Psoas muscle (tissue), 8 donors: ENCODE results near the gene ANGEL2. TPM values are rescaled to one million over a fixed set of nuclear protein-coding genes. Genes with fewer than 3 reads are reported as not detected.

Experiments
- ATAC-seq, 4 donors: fragments of 200-7000 bp; cut with Tn5 transposase; one replicate each; pipeline ENCODE4 v1.9.1; 2020; ENCODE audit warnings: moderate library complexity in 3 of 4, mild to moderate bottlenecking in 2 of 4
- DNase-seq, 2 donors: peaks; one replicate each; pipeline ENCODE4 v3.0.0-alpha.2; 2020
- H3K27ac ChIP-seq: fragments of 200-600 bp; one replicate; pipeline ENCODE4 v1.8.0; 2022
- H3K27me3 ChIP-seq, 3 donors: fragments of 200-600 bp in 1 of 3; one replicate each; pipeline versions ENCODE4 v1.6.1 to v1.8.0; 2013 to 2022; ENCODE audit warnings: low read length in 2 of 3, mild to moderate bottlenecking in 2 of 3, moderate library complexity in 1 of 3; ENCODE audit not compliant: insufficient read depth in 3 of 3
- H3K36me3 ChIP-seq, 2 donors: fragments of 200-600 bp in 1 of 2; one replicate each; pipeline versions ENCODE4 v1.6.1 to v1.8.0; 2013 to 2022; ENCODE audit warnings: low read depth in 1 of 2, mild to moderate bottlenecking in 1 of 2, moderate library complexity in 1 of 2; ENCODE audit not compliant: insufficient read depth in 1 of 2
- H3K4me1 ChIP-seq: fragments of 200-600 bp; one replicate; pipeline ENCODE4 v1.8.0; 2022
- H3K4me3 ChIP-seq: fragments of 200-600 bp; one replicate; pipeline ENCODE4 v1.8.0; 2022; ENCODE audit warnings: mild to moderate bottlenecking
- H3K9me3 ChIP-seq: fragments of 200-600 bp; one replicate; pipeline ENCODE4 v1.8.0; 2022
- CTCF ChIP-seq: fragments of 200-600 bp; IDR thresholded peaks from one replicate; pipeline ENCODE4 v1.8.0; 2022; ENCODE audit warnings: antibody characterized with exemption
- WGBS, 3 donors: extraction: QIAGEN DNeasy Blood & Tissue Kit; methylation state at CpG; one replicate each; pipeline versions ENCODE4 v1.1.6 to v1.1.7; 2013; 5-methylcytosine and 5-hydroxymethylcytosine counted together
- intact Hi-C, 2 donors: fragments of 100-400 bp; cut with DNase I; formaldehyde crosslinking; loops; one replicate each; pipeline versions ENCODE4 v1.11.0 to v1.14.2; 2022
- polyA plus RNA-seq, 3 donors: library from polyadenylated mRNA; stranded (reverse); fragments of 200-250 nt; gene quantifications; one replicate each; pipeline ENCODE4 v1.2.3, GENCODE V29; 2013
- total RNA-seq, 4 donors: library from RNA; stranded (reverse); fragmentation: NEBNext Ultra II Directional in 2 of 4; extraction: Animal tissue kit (Norgen Biotek cat#: 25700) in 2 of 4; gene quantifications; one replicate each; pipeline versions ENCODE4 v1.2.1 to v1.2.4, GENCODE V29; 2021 to 2023
- donor health status: healthy with polysubstance abuse.
- donor health status: DM: no; HTN: no; CAD: no; lungs with moderate emphysema.
- donor health status: Bipolar disorder and iron deficiency.
- donor health status: healthy.
- donor health status: DM: yes; HTN: yes; CAD: no.
- donor health status: DM: no; HTN: no; CAD: no.
- donor health status: DM: no; HTN: no; CAD: no.
- donor health status: DM: yes; HTN: yes; CAD: no.

The ANGEL2 gene
- total and polyA plus RNA-seq, 7 donors: 7.3 to 24.9 (median 18.2) TPM

- no peaks in the 10 kb centered on the region for H3K36me3 ChIP-seq
- no peaks in the 10 kb centered on the region for H3K9me3 ChIP-seq
- H3K27ac ChIP-seq: no peak overlapping the region
- peaks cover 3% of the 10 kb centered on the region for H3K4me1 ChIP-seq
- TF ChIP-seq CTCF: no peak
- ATAC-seq: no peak
- H3K27me3 ChIP-seq: peaks cover 0 to 1% (median 0%) of the 10 kb centered on the region in 3 donors
- intact Hi-C loops: no loop called here
- no peak for DNase-seq
- no peak overlapping the region for H3K4me3 ChIP-seq
- 95 to 96% (median 96%) methylated on average over 3 of the region's 3 CpGs for WGBS, 3 donors
Observed at GRCh38 chr1:213020016-213020415, 4.3 kb upstream of the ANGEL2 start.

GRCh38 chr1:213019450-213019849, 3.8 kb upstream of the ANGEL2 start:
- ATAC-seq: no peak
- Histone ChIP-seq H3K9me3 (no peaks in the 10 kb centered on the region), H3K4me1 (peaks cover 5% of the 10 kb centered on the region), H3K27me3 (no peaks in the 10 kb centered on the region), H3K27ac (no peak overlapping the region), H3K36me3 (no peaks in the 10 kb centered on the region), H3K4me3 (no peak overlapping the region)
- intact Hi-C loops: no loop called here
- no peak for DNase-seq
- 88 to 92% (median 92%) methylated on average over 4 of the region's 4 CpGs for WGBS, 3 donors
- no peak for TF ChIP-seq CTCF

DNA sequence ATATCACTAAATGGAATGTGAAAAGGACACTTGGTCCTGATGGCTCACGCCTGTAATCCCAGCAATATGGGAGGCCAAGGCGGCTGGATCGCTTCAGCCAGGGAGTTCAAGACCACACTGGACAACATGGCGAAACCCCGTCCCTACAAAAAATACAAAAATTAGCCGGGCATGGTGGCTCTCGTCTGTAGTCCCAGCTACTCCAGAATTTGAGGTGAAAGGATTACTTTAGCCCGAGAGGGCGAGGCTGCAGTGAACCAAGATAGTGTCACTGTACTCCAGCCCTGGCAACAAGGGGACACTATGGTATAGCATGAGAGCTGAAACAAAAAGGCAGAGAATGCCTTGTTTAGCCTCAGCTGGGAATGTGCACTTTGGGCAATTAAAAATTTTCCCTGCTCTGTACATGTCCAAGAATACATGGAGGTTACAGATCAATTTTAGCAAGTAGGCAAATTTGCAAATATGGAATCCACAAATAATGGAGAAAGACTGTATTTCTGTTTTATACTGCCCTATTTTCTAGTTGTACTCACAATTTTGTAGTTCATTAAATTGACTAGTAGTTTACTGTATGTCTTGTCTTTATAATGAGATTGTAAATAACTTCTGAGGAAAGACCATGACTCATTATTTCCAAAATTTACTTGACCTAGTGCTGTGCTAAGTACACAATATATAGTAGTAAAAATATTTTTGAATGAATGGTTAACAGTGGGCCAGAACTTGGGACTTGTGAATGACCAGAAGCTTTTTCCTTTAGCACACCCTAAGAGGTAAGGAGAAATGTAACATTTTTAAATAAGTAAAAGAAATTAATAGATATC, 2.0 kb upstream of the ANGEL2 start:
- Histone ChIP-seq H3K4me1 (peaks cover 22% of the 10 kb centered on the region), H3K27me3 (no peaks in the 10 kb centered on the region), H3K36me3 (peaks cover 0 to 5% of the 10 kb centered on the region in 2 donors), H3K4me3 (no peak overlapping the region), H3K9me3 (no peaks in the 10 kb centered on the region), H3K27ac (no peak overlapping the region)
- DNase-seq (no peak), ATAC-seq (no peak)
- TF ChIP-seq CTCF: no peak
- intact Hi-C loops: loop anchor here (2.0 kb wide), 2 partner anchors 31 to 33 kb away; partner anchors contain the start of gene RPS6KC1 (in 1 of the 2)
- 94 to 96% (median 95%) methylated on average over 9 of the region's 9 CpGs for WGBS, 3 donors

DNA sequence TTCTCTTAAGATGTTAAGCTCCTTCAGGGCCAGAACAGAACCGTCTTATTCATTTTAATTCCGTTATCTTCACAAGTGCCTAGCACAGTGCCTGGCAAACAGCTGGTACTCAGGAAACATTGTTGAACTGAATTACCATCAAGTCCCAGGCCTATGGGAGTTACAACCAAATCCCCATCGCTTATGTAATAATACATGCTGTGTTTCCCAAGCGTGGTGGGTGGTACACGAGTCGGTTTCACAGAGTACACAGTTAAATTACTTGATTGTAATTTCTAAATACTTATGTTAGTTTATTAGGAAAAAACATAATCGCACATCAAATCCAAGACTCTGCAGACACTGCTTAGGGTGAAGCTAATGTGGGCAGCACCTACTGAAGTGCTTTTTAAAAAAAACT, 1.0 kb downstream of the ANGEL2 start:
- H3K9me3 ChIP-seq: no peaks in the 10 kb centered on the region
- peak overlapping the region; percentile 92 for H3K4me3 ChIP-seq
- peaks cover 0 to 24% of the 10 kb centered on the region in 2 donors for H3K36me3 ChIP-seq
- 8 to 10% (median 8%) methylated on average over 7 of the region's 7 CpGs for WGBS, 3 donors
- ATAC-seq: peak in 1 of 4 donors; percentile 2
- intact Hi-C loops: no loop called here
- peaks cover 22% of the 10 kb centered on the region for H3K4me1 ChIP-seq
- H3K27me3 ChIP-seq: no peaks in the 10 kb centered on the region
- no peak for DNase-seq
- TF ChIP-seq CTCF: no peak
- peak overlapping the region; percentile 88 for H3K27ac ChIP-seq
